GM12878 (cell line): ENCODE results near the gene NPIPA3.

Experiments
- CEBPB ChIP-seq, 2 experiments: fragments of 150-350 bp in 1 of 2; IDR thresholded peaks; 2 replicates each; pipeline ENCODE4 v1.6.1; 2012 to 2014; ENCODE audit warnings: low read depth in 2 of 2, low read length in 2 of 2, borderline replicate concordance in 1 of 2, inconsistent platforms in 1 of 2
- NFXL1 ChIP-seq: fragments of 450-650 bp; IDR thresholded peaks from 2 replicates; pipeline ENCODE4 v1.6.1; 2017; ENCODE audit warnings: antibody characterized with exemption, mild to moderate bottlenecking, borderline replicate concordance
- NR2C2 ChIP-seq: IDR thresholded peaks from 2 replicates; pipeline ENCODE4 v1.6.1; 2011; ENCODE audit warnings: borderline replicate concordance, low read depth; ENCODE audit not compliant: control insufficient read depth, insufficient read length
- RCOR1 ChIP-seq: conservative IDR thresholded peaks from 2 replicates; pipeline ENCODE4 v1.6.1; 2012; ENCODE audit warnings: low read depth, low read length, improper control_type of control experiment
- TF ChIP-seq, protein P1 (sequence below), 3 experiments: IDR thresholded peaks in 2 of 3; conservative IDR thresholded peaks in 1 of 3; 2 replicates each; pipeline ENCODE4 v1.5.1; 2011; ENCODE audit warnings: low read depth in 3 of 3, low read length in 3 of 3, mild to moderate bottlenecking in 3 of 3, control low read depth in 2 of 3, moderate library complexity in 2 of 3, inconsistent platforms in 1 of 3, mixed read lengths in 1 of 3; ENCODE audit not compliant: control insufficient read depth in 2 of 3, insufficient read depth in 1 of 3; ENCODE audit errors: extremely low read depth in 1 of 3
- TF ChIP-seq, protein P2 (sequence below): fragments of 450-650 bp; IDR thresholded peaks from 2 replicates; pipeline ENCODE4 v1.6.1; 2018; ENCODE audit warnings: mild to moderate bottlenecking, low read depth, moderate library complexity; ENCODE audit not compliant: partially characterized antibody
- TF ChIP-seq, protein P3 (sequence below): IDR thresholded peaks from 2 replicates; pipeline ENCODE4 v1.6.1; 2011; ENCODE audit warnings: low read depth, mild to moderate bottlenecking, low read length, moderate library complexity, borderline replicate concordance; ENCODE audit errors: extremely low read depth

DNA sequence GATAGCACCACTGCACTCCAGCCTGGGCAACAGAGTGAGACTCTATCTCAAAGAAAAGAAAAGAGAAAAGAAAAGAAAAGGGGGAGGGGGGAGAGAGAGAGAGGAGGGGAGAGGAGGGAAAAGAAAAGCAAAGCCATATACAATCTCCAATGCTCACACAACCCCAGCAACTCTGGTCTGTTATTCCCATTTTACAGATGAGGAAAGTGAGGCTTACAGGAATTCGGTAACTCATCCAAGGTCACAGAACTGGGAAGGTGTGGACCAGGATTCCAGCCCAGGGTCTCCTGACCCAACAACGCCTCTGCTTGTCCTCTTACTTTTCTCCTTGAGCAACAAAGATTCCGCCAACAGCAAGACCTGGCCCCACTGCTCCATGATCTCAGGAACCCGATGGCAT, 22.1 kb upstream of the NPIPA3 start:
- TF ChIP-seq, protein P1, sequence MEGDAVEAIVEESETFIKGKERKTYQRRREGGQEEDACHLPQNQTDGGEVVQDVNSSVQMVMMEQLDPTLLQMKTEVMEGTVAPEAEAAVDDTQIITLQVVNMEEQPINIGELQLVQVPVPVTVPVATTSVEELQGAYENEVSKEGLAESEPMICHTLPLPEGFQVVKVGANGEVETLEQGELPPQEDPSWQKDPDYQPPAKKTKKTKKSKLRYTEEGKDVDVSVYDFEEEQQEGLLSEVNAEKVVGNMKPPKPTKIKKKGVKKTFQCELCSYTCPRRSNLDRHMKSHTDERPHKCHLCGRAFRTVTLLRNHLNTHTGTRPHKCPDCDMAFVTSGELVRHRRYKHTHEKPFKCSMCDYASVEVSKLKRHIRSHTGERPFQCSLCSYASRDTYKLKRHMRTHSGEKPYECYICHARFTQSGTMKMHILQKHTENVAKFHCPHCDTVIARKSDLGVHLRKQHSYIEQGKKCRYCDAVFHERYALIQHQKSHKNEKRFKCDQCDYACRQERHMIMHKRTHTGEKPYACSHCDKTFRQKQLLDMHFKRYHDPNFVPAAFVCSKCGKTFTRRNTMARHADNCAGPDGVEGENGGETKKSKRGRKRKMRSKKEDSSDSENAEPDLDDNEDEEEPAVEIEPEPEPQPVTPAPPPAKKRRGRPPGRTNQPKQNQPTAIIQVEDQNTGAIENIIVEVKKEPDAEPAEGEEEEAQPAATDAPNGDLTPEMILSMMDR (IDR thresholded peaks at IDR 0.05 in 2 of 3, conservative IDR thresholded peaks at IDR 0.05 in 1 of 3; ENCODE audit: control insufficient read depth in 2 of 3, extremely low read depth in 1 of 3, insufficient read depth in 1 of 3, low read depth in 3 of 3, low read length in 3 of 3): no peak
- TF ChIP-seq NR2C2 (no peak), NFXL1 (no peak), RCOR1 (no peak), CEBPB (IDR thresholded peaks at IDR 0.05; ENCODE audit: borderline replicate concordance in 1 of 2, low read depth in 2 of 2, low read length in 2 of 2) (no peak)
- TF ChIP-seq, protein P2, sequence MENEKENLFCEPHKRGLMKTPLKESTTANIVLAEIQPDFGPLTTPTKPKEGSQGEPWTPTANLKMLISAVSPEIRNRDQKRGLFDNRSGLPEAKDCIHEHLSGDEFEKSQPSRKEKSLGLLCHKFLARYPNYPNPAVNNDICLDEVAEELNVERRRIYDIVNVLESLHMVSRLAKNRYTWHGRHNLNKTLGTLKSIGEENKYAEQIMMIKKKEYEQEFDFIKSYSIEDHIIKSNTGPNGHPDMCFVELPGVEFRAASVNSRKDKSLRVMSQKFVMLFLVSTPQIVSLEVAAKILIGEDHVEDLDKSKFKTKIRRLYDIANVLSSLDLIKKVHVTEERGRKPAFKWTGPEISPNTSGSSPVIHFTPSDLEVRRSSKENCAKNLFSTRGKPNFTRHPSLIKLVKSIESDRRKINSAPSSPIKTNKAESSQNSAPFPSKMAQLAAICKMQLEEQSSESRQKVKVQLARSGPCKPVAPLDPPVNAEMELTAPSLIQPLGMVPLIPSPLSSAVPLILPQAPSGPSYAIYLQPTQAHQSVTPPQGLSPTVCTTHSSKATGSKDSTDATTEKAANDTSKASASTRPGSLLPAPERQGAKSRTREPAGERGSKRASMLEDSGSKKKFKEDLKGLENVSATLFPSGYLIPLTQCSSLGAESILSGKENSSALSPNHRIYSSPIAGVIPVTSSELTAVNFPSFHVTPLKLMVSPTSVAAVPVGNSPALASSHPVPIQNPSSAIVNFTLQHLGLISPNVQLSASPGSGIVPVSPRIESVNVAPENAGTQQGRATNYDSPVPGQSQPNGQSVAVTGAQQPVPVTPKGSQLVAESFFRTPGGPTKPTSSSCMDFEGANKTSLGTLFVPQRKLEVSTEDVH: no peak
- TF ChIP-seq, protein P3, sequence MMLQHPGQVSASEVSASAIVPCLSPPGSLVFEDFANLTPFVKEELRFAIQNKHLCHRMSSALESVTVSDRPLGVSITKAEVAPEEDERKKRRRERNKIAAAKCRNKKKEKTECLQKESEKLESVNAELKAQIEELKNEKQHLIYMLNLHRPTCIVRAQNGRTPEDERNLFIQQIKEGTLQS: no peak
